HEK293T (cell line): Measurements from ENCODE around the gene ERG.

Source experiments
- ARNT ChIP-seq: fragments of 450-650 bp; IDR thresholded peaks from 2 replicates; pipeline ENCODE4 v1.6.1; 2017; ENCODE audit warnings: mild to moderate bottlenecking
- ELF4 ChIP-seq: fragments of 450-650 bp; IDR thresholded peaks from 2 replicates; pipeline ENCODE4 v1.6.1; 2017; ENCODE audit warnings: antibody characterized with exemption
- FOXA1 ChIP-seq: fragments of 450-650 bp; IDR thresholded peaks from 2 replicates; pipeline ENCODE4 v1.6.1; 2016; ENCODE audit warnings: mild to moderate bottlenecking
- HDGF ChIP-seq: fragments of 450-650 bp; IDR thresholded peaks from 2 replicates; pipeline ENCODE4 v1.6.1; 2017; ENCODE audit warnings: antibody characterized with exemption, borderline replicate concordance
- NFRKB ChIP-seq: fragments of 450-650 bp; IDR thresholded peaks from 2 replicates; pipeline ENCODE4 v1.6.1; 2016; ENCODE audit warnings: mild to moderate bottlenecking, moderate library complexity
- TARDBP ChIP-seq: fragments of 450-650 bp; IDR thresholded peaks from 2 replicates; pipeline ENCODE4 v1.6.1; 2016
- ZNF384 ChIP-seq: fragments of 450-650 bp; IDR thresholded peaks from 2 replicates; pipeline ENCODE4 v1.6.1; 2016

DNA sequence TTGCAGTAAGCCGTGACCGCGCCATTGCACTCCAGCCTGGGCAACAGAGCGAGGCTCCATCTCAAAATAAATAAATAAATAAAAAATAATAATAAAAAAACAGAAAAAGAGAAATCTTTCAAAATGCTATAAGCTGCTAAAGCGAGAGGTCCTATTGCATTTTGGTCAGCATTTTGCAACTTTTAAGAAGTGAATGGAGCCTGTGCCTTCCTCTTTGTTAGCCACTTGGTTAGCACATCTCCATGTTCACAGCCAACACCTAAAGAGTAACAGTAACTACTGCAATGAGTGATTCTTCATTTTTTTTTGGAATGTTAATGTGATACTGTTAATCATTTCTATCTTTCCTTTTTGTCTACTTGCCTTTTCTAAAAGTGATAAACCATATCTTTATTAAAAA, 80.6 kb downstream of the ERG start:
- TF ChIP-seq ELF4 = no peak
- TF ChIP-seq FOXA1 = no peak
- no peak for TF ChIP-seq HDGF
- no peak for TF ChIP-seq TARDBP
- no peak for TF ChIP-seq NFRKB
- TF ChIP-seq ZNF384 = no peak
- TF ChIP-seq ARNT = no peak
